Prostate gland (tissue), 2 donors: ENCODE results near the gene SMG6.

Experiments
- POLR2A ChIP-seq: fragments of 450-650 bp; IDR thresholded peaks from one replicate; pipeline ENCODE4 v1.6.1; 2016; ENCODE audit warnings: antibody characterized with exemption, mild to moderate bottlenecking
- POLR2AphosphoS5 ChIP-seq: sonication (generic); formaldehyde crosslinking; IDR thresholded peaks from one replicate; pipeline ENCODE4 v1.6.1; 2017; ENCODE audit warnings: antibody characterized with exemption
- TF ChIP-seq, protein P1 (sequence below), 4 experiments: fragments of 200-600 bp in 2 of 4; fragments of 450-650 bp in 2 of 4; sonication (generic) in 2 of 4; IDR thresholded peaks; 1 replicate in 3 of 4; 2 replicates in 1 of 4; pipeline ENCODE4 v1.5.1; 2016 to 2019; ENCODE audit warnings: antibody characterized with exemption in 4 of 4, mild to moderate bottlenecking in 2 of 4, moderate library complexity in 2 of 4

DNA sequence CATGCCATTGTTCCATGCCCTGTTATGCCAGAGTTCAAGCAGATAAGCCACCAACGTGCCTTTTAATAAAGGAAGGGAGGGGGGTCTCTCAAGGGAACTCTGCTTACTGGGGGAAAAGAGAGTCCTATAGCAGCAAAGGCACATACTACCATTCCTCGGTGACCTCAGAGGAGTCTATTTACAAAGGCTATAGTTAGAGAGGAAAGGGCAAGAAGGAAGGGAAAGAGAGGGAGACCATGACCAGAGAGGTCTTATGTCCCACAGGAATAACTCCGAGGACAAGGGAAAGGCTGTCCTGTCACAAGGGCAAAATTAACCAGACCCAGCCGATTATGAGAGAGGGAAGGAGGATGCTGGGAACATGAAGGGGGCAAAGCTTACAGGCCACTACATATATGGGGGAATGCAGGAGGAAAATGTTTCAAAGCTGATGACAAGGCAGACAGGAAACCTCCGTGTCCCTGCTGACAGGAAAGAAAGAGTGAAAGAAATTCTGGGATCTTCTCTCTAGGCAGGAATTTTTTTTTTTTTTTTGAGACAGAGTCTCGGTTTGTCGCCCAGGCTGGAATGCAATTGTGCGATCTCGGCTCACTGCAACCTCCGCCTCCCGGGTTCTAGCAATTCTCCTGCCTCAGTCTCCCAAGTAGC, 197.2 kb downstream of the SMG6 start:
- TF ChIP-seq, protein P1, sequence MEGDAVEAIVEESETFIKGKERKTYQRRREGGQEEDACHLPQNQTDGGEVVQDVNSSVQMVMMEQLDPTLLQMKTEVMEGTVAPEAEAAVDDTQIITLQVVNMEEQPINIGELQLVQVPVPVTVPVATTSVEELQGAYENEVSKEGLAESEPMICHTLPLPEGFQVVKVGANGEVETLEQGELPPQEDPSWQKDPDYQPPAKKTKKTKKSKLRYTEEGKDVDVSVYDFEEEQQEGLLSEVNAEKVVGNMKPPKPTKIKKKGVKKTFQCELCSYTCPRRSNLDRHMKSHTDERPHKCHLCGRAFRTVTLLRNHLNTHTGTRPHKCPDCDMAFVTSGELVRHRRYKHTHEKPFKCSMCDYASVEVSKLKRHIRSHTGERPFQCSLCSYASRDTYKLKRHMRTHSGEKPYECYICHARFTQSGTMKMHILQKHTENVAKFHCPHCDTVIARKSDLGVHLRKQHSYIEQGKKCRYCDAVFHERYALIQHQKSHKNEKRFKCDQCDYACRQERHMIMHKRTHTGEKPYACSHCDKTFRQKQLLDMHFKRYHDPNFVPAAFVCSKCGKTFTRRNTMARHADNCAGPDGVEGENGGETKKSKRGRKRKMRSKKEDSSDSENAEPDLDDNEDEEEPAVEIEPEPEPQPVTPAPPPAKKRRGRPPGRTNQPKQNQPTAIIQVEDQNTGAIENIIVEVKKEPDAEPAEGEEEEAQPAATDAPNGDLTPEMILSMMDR (IDR thresholded peaks at IDR 0.05) = no peak
- TF ChIP-seq POLR2A = no peak
- no peak for TF ChIP-seq POLR2AphosphoS5
